HG03097 (cell line): ENCODE data around the gene FRMPD4.

Experiments used
- ATAC-seq: cut with Tn5 transposase; IDR thresholded peaks from one replicate; pipeline ENCODE4 v1.9.1; 2021; ENCODE audit not compliant: unreplicated experiment, low FRiP score

The FRMPD4 gene

DNA sequence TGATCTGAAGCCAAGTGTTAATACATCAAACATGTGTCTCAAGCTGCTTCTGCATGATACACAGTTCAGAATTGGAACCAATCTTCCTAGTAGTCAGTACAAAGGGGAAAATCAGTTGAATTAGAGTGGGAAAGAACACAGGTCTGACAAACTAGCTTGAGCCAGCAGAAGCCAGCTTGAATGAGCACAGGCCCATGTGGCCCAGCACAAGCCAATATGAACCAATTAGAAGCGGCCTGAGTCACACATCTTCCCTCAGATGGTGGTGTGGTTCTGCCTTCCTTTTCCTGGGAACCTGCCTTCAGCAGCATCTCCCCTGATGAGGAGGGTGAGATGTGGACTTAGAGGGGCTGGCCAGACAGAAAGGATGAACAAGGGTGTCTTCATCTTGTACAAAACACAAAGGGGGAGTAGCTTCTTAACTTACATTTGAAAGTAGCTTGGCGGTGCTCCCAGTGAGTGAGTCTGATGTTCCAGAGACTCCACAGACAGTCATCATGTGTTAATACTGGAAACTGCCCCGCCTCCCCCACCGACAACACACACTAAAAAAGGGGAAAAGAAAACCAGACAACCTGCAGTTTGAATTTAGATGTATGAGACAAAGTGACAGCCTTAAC is 72.0 kb downstream of the FRMPD4 start:
- ATAC-seq, result no peak

DNA sequence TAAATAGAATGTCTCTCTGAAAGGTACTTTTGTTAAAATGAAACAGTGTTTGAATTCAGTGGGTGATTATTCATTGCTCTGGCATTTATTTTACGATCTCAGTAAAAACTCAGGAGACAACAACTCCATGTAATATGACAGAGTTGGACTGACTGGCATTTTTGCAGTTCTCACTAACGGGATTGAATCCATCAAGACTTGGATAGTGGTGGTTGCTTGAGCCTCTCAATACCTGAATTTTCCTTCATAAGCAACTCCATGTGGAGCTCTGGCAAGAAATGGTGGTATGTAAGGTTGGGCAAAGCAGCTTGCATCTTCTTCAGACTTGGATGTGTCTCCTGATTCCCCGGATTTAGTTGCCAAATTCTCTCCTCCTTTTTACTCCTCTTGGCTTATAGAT is 72.7 kb downstream of the FRMPD4 start:
- no peak for ATAC-seq

DNA sequence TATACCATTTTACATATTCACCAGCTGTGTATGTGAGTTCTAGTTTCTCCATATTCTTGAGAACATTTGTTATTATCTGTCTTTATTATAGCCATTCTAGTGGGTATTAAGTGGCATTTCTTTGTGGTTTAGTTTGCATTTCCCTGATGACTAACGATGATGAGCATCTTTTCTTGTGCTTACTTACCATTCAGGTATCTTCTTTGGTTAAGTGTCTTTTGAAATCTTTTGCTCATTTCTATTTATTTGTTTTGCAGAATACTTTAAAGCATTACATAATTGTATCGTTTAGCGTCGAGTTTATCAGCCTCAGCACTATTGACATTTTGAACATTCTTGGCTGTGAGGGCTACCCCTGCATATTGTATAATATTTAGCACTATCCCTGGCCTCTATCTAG is 85.4 kb downstream of the FRMPD4 start:
- ATAC-seq, result no peak

DNA sequence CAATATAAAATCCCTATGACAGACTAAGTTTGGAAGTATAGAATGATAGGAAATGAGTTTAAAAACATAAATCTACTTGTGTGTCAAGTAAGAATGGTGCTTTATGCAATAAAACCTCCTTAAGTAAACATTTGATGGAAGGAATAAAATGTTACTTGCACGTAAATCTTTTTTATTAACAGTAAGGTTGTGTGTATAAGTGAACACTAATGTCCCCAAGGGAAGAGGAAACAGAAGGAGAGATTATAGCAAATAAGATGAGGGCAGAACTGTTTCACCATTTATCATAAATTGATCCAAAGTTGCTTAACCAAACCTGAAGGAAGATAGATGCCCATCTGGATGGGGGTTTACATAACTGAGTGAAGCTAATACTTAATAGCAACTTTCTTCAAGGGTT is 86.8 kb downstream of the FRMPD4 start:
- ATAC-seq, result no peak

DNA sequence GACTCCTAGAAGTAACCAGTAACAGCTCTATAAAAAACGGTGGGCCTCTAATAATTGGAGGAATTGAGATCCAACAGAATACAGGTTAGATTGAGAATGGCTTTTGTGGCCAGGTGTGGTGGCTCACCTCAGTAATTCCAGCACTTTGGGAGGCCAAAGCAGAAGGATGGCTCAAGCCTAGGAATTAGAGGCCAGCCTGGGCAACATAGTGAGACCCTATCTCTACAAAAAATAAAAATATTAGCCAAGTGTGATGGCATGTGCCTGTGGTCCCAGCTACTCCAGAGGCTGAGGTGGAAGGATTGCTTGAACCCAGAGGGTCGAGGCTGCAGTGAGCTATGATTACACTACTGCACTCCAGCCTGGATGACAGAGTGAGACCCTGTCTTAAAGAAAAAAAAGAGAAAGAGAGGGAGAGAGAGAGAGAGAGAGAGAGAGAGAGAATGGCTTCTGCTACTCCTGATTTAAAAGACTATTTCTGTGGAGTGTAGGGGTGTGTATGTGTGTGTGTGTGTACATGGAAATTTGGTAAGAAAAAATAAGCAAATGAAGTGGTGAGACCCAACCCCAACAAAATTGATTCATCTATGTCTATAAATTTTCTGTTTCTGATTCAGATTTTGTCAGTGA is 89.3 kb downstream of the FRMPD4 start:
- no peak for ATAC-seq

DNA sequence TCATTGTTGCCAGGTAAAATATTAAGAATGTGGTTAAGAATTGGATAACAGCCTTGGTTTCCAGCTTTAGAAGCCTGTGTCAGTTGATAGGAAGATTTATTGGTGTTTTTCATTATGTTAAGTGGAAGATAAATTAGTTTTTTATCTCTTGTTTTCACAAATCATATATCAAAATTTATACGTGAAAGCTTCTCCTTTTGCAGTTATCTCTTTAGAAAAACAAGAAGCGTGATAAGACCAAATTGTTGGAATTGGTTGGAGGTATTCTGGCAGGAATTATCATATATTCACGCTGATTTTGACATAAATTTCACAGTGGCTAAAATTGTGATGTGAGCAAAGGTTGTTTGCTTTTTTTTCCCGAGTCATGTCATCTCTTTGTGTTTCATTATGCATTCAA is 90.6 kb downstream of the FRMPD4 start:
- no peak for ATAC-seq

DNA sequence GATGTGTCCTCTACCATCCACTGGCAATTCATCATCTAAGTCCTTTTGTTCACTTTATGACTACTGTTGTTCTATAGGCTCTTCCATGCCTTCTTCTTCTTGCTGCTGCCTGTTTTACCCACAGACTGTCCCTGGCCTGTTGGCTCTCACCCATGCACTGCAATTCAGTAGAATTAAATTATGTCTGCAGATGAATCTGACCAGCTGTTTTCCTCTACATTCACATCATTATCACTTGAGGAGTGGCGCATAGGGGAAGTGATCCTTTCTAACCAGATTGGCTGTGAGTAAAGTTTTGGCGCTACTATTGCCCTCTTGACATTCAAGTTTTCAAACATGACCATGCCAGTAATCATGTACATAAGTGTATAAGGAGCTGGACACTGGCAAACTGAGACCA is 91.7 kb downstream of the FRMPD4 start:
- no peak for ATAC-seq

DNA sequence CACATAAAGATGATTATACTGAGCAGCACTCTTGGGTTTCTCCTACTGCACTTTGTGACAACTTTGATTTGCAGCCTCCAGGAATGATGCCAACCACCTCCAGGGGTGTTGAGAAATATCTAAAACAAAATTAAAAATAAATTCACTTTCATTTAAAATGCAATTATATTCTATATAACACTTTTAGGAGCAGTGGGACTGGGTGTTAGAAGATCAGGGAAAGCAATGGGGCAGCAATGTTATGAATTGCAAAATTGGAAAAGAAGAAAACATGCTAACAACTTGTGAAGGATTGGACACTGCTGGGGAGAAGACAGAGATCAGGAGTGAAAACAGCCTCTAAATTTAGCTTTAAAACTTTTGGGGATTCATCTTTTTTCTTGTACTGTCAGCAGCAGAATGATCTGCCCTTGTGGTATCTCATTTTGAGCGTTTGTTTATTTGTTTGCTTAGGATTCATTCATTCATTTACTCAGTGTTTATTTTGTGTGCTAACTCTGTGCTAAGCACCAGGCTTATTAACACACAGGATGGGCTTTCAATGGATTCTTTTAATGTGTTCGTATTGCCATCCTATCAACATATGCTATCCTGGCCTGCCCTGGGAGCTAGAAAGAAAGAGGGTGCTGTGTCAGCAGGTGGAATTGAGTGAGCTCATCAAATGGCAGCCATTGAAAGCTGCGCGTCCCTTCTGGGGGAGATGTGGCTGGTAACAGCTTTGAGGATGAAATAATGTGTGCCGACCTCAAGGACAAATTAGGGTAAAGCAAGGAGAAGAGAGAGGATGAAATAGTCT is 96.5 kb downstream of the FRMPD4 start:
- no peak for ATAC-seq

DNA sequence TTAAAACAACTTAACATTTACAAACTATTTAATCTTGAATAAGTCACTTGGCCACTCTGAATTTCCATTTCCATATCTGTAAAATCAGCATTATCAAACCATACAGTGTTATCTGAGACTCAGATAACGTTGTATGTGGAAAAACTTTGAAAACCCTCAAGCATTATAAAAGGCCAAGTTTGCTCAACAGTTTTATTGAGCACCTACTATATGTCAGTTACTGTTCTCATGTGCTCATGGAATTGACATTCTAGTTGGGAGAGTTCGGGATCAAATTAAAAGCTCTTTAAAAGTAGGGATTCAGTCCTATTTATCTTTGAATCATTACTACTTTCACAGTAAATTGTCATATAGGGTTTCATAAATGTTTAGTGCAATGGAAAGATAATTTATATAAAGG is 97.9 kb downstream of the FRMPD4 start:
- ATAC-seq, result no peak

DNA sequence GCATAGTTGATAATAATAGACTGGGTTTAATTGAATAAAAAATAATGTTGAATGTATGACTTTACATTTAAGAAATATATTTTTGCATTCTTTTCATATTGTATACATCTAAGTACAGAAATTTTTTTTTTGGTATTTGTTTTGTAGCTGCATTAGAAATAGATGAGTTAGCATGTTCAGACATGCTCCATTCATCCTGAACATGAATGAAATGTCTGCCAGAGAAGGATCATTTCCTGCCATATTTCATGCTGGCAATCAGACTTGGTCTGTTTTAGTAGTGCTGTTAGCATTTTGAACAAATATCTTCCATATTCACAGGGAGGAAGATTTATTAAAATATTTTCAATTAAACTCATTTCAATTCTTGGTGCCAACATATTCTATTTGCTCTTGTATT is 98.9 kb downstream of the FRMPD4 start:
- ATAC-seq, result no peak

DNA sequence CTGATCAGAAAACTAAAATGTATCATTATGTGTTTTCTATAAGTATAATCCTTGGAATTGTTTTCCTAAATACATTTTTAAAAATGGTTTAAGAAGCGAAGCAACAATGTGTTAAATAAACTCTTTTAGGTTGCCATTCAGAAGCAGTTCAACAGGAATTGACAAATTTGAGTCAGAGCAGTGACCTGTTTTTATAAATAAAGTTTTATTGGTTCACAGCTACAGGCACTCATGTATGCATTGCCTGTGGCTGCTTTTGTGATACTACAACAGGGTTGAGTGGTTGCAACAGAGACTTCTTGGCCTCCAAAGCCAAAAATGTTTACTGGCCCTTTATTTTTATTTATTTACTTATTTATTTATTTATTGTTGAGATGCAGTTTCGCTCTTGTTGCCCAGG is 99.5 kb downstream of the FRMPD4 start:
- ATAC-seq, result no peak

DNA sequence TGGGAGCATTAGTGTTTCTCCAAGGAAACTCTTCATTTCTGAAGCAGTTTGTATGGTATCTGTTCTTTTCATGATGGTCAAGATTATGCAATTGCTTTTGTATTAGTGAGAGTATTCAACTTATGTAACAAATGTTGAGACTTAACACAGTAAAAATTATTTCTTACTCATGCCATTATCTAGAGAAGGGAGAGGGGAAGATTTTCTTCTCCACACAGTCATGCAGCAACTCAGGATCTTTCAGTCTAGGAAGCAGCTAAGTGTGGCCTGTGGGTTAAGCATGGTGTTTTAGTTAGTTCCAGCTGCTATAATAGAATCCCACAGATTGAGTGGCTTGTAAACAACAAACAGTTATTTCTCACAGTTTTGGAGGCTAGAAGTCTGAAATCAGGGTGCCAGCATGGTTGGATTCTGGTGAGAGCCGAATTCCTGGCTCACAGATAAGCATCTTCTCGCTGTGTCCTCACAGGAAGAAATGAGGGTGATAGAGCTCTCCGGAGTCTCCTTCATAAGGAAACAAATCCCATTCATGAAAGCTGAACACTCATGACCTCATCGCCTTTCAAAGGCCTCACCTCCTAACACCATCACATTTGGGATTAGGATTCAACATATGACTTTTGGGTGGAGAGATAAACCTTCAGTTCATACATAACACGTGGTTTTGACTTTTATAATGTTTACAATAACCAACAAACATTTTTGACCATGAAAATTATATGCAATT is 101.2 kb downstream of the FRMPD4 start:
- no peak for ATAC-seq

DNA sequence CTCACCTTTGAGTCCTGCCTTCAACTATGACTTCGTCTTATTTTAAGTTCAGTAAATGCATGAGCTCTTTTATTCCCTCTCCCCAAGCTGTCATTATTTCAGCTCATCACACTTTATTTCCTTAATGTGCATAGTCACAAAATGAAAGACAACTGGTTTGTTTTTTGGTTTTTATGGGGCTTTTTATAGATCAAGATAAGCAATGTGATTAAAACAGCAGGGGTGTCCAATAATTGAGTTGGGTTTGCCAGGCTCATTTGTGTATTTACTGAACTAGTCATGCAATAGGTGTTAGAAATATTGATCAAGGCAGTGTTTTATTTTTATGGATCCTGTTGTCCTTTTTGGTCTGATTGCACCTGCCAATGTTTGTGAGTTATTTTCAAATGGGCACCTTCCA is 102.2 kb downstream of the FRMPD4 start:
- ATAC-seq, result no peak

DNA sequence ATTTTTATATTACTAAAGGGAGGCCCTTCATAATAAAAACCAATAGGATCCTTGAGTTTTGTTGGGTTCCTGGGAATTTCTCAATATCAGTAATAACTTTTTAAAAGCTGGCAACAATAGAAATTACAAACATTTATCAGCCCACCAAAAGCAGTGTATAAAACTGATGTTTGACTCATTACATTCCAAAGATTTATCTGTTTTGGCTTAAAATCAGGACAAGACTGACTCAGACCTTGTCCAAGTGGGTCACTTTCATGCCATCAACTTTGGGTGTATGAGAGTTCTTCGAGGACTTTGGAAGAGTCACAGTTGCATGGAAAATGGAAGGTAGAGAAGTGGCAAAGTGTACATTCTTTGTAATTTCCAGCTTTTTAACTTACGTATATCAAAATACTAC is 102.8 kb downstream of the FRMPD4 start:
- ATAC-seq, result no peak

DNA sequence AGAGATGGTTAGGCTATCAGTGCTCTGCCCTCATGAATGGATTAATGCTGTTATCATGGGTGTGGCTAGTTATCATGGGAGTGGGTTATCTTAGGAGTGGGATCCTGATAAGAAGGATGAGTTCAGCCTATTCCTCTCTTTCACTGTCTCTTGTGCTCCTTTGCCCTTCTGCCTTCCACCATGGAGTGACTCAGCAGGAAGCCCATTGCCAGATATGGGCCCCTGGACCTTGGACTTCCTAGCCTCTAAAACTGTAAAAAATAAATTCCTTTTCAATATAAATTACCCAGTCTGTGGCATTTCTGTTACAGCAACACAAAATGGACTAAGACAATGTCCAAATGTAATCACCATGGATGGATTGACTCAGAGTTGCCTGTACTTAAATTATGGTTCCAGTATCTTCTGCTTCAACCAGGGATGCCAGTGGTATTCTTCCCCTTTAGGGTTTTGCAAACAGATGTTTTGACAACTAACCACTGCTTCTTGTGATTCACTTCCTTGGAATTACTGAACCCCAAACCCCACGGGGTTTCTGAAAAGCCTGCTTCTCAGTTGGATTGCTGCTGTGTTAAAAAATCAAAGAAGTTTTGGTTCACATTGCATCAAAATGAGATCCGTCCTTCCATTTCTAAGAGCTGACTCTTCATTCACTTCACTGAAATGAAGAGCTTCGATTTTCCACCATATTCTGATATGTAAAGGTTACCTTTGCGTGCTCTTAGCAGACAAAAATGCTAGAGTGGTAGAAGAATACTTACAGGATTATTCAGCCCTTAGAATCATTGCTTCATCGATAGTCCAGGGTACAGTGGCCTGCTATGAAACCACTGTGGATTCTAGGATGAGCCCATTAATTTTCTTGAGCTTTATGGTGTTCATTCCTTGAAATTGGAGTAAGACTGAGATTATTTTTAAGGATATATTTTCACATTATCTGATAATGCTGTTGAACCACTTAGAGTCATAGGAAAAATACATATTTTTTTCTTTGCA is 107.7 kb downstream of the FRMPD4 start:
- ATAC-seq, result no peak

DNA sequence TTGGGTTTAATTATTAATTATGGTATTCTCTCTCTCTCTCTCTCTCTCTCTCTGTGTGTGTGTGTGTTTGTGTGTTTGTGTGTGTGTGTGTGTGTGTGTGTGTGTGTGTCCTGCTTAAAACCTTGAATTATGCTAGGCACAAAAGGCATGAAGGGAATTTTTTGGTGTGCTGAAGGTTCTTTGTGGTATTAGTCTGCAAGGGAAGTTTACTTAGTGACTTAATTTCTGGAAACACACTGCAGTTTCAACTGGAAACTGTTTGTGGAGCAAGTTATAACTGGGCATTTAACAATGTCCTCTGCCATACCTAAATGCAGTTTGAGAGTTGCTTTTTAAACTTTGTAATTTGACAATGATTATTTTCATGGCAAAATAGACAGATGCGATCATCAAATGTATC is 111.7 kb downstream of the FRMPD4 start:
- ATAC-seq, result no peak

DNA sequence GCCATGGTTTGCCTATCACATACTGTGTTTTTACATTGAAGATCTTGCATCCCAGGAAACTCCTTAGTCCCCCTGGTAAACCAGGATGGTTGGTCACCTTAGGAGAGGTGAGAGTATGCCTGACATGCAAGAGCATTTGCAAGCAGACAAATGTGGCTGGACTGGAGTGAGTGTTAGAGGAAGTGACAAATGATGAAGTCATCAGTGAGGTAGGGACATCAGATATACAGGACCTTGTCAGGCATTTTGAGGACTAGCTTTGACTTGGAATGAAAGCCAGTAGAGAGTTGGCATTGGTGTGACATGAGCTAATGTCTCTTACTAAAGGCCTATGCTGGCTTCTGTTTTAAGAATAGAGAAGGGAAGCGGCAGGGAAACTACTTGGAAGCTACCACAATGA is 124.9 kb downstream of the FRMPD4 start:
- no peak for ATAC-seq

DNA sequence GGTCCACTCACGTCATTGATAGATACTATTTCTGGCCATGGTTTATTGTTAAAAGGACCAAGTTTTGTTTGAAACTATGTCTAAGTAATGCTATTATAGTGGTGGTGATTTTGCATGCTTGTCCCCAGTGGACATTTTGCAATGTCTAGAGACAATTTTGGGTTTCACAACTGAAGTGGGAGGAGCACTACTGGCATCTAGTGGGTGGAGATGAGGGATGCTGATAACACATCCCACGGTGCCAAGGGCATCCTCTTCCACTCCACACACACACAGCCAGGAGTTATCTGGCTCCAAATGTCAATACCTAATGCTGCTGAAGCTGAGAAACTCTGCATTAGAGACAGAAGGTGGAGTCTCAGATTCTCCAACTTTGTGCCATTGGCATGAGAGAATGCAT is 131.2 kb downstream of the FRMPD4 start:
- no peak for ATAC-seq

DNA sequence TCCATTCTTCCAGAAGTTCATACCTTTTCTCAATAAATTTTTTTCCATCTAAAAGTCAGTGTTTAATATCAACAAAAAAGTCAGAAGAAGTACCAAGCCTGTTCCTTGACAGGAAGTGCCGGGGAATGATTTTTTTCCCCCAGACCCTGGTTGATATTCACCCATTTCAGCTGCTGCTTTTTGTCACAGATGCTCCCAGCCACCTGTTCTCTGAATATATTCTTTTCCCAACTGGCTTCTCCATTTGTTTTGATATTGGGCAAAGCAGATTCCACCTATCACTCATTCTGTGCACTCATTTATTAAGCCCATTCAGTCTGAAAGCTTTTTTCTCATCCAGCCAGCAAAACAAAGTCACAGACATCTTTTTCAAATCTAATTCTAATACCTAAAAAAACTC is 139.9 kb downstream of the FRMPD4 start:
- ATAC-seq, result no peak

DNA sequence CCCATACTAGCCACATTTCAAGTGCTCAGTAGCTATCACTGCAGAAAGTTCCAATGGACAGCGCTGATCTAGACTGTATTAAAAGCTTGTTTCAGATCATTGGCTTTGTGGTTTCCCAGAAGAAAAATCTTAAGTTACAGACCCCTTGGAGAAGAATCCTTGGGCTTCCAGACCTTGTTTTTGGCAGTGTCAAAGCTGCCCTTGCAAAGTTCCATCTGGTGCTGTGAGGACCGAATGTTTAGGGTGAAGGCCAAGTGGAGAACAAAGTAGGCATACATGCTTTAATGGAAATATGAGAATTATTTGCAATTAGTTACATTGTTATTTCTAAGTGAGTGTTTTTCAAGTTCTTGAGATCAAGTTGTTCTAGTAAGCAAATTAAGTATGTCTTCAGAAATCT is 144.7 kb downstream of the FRMPD4 start:
- ATAC-seq, result no peak
